IPS-18c (cell line): ENCODE data around the gene TSPAN1.
A peak's percentile ranks its signal among the peaks of the same experiment; 100 is the strongest.

Source experiments
- H3K4me3 ChIP-seq: 2 replicates; pipeline ENCODE4 v1.7.0; 2013; ENCODE audit warnings: low read depth, mild to moderate bottlenecking, low read length, moderate library complexity; ENCODE audit not compliant: insufficient read depth
- H3K9me3 ChIP-seq: one replicate; pipeline ENCODE4 v1.6.1; 2013; ENCODE audit warnings: mild to moderate bottlenecking, low read length, moderate library complexity; ENCODE audit not compliant: control insufficient read depth, insufficient read depth

TSPAN1 gene

DNA sequence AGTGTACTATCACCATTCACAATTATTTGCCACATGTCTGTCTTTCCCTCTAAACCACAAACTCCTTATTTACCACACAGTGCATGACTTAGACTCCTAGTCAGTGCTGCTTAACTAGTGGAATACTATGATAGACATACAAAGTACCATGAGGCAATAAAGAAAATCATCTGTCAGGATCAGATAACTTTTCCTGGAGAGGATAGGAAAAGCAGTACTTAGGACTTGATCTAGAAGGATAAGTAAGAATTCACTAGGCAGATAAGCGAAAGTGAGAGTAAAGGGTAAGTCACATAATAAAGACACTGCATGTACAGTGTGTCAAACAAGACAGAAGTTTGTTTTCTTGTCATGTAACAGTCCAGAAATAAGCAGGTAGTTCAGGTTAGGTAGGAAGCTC lies 21.2 kb upstream of the TSPAN1 start:
- H3K4me3 ChIP-seq: no peak overlapping the region
- no peaks in the 10 kb centered on the region for H3K9me3 ChIP-seq

DNA sequence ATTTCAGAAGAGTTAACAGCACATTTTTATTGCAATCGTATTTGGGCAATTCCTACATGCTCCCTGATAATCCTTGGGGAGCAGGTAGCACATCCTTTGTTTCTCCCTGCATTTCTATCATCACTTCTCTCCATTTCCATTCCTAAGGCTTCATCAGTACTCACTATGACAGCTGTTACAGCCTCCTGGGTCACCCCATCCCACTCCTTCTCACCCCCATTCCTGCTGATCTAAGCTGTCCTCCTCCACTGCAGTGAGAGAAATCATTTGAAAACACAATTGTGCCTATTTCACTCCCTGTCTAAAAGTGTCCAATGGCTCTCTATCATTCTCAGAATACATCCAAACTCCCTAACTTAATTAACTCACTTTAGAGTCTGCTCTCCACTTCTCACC lies 17.0 kb upstream of the TSPAN1 start:
- Histone ChIP-seq H3K9me3 (no peaks in the 10 kb centered on the region), H3K4me3 (no peak overlapping the region)

GRCh38 chr1:46158312-46159281 lies 16.3 kb upstream of the TSPAN1 start:
- no peak overlapping the region for H3K4me3 ChIP-seq
- H3K9me3 ChIP-seq: no peaks in the 10 kb centered on the region

- no peak overlapping the region for H3K4me3 ChIP-seq
Observed at GRCh38 chr1:46159516-46159915, 15.4 kb upstream of the TSPAN1 start.

GRCh38 chr1:46160212-46160611 lies 14.7 kb upstream of the TSPAN1 start:
- no peak overlapping the region for H3K4me3 ChIP-seq
- no peaks in the 10 kb centered on the region for H3K9me3 ChIP-seq

More at GRCh38 chr1:46159516-46159915, 15.4 kb upstream of the TSPAN1 start:
- H3K9me3 ChIP-seq: no peaks in the 10 kb centered on the region

GRCh38 chr1:46166521-46167462 lies 8.1 kb upstream of the TSPAN1 start:
- Histone ChIP-seq H3K9me3 (no peaks in the 10 kb centered on the region), H3K4me3 (peak overlapping the region; percentile 16; the same call in 1 of the 2 replicates)

GRCh38 chr1:46168477-46168876 lies 6.4 kb upstream of the TSPAN1 start:
- no peaks in the 10 kb centered on the region for H3K9me3 ChIP-seq
- H3K4me3 ChIP-seq: no peak overlapping the region

- H3K4me3 ChIP-seq: no peak overlapping the region
Observed at GRCh38 chr1:46169811-46170454, 5.0 kb upstream of the TSPAN1 start.

DNA sequence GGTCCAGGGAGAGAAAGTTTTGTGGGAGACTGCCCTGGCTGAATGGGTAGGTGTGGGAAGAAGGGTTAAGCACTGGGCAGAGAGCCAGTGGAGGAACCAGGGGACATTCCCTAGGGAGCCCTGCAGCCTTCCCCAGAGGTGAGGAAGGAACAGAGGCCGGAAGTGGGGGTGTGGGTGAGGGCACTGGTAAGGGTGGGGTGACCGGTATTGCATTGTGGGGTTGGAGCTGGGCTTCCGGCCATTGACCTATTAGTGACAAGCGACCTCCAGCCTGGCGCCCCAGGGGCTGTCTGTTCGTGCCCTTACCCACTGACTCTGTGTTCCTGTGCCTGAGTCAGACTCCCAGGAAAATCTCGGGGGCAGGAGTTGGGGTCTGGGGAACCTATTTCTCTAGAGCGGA lies 3.5 kb upstream of the TSPAN1 start:
- H3K9me3 ChIP-seq: no peaks in the 10 kb centered on the region
- no peak overlapping the region for H3K4me3 ChIP-seq

More at GRCh38 chr1:46169811-46170454, 5.0 kb upstream of the TSPAN1 start:
- H3K9me3 ChIP-seq: no peaks in the 10 kb centered on the region

GRCh38 chr1:46171871-46172270 lies 3.0 kb upstream of the TSPAN1 start:
- no peak overlapping the region for H3K4me3 ChIP-seq
- H3K9me3 ChIP-seq: no peaks in the 10 kb centered on the region

GRCh38 chr1:46172321-46172720 lies 2.6 kb upstream of the TSPAN1 start:
- H3K4me3 ChIP-seq: no peak overlapping the region
- H3K9me3 ChIP-seq: no peaks in the 10 kb centered on the region

- Histone ChIP-seq H3K9me3 (no peaks in the 10 kb centered on the region), H3K4me3 (no peak overlapping the region)
Observed at GRCh38 chr1:46173361-46173856, 1.5 kb upstream of the TSPAN1 start.

GRCh38 chr1:46175243-46175642 lies 356 bp downstream of the TSPAN1 start:
- H3K4me3 ChIP-seq: no peak overlapping the region

DNA sequence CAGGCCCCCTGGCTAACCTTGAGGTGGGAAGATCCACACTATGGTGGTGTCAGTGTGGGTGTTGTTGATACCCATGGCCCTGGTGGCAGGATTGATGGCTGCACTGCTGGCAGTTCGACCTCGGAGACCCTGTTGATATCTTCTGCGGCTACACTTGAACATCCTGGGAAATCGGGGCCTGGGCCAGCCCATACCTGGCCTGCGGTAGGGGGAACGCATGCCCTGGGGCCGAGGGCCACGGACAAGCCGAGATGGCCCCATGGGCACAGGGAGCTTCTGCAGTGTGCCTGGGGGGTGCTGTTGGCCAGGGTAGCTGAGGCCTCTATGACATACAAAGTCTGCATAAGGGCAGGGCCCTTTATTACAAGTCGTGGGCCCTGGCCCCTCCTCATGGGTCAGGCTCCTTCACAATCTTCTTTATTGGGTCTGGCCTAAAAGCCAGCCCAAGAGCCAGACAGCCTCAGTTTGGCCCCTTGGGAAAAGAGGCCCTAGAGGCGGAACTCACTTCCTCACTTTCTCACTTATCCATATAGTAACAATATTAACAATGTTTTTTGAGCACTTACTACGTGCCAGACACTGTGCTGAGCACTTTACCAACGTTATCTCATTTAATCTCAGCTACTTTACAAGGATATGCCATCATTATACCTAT lies 1.5 kb downstream of the TSPAN1 start, which contains the start of gene P3R3URF:
P3R3URF (minus strand) TSS at position 278 of the 655 bp plus-strand sequence; CDS start at position 261, 17 bp downstream.
- Histone ChIP-seq H3K9me3 (no peaks in the 10 kb centered on the region), H3K4me3 (no peak within 1 kb of the TSS)

More at GRCh38 chr1:46175243-46175642, 356 bp downstream of the TSPAN1 start:
- H3K9me3 ChIP-seq: no peaks in the 10 kb centered on the region

DNA sequence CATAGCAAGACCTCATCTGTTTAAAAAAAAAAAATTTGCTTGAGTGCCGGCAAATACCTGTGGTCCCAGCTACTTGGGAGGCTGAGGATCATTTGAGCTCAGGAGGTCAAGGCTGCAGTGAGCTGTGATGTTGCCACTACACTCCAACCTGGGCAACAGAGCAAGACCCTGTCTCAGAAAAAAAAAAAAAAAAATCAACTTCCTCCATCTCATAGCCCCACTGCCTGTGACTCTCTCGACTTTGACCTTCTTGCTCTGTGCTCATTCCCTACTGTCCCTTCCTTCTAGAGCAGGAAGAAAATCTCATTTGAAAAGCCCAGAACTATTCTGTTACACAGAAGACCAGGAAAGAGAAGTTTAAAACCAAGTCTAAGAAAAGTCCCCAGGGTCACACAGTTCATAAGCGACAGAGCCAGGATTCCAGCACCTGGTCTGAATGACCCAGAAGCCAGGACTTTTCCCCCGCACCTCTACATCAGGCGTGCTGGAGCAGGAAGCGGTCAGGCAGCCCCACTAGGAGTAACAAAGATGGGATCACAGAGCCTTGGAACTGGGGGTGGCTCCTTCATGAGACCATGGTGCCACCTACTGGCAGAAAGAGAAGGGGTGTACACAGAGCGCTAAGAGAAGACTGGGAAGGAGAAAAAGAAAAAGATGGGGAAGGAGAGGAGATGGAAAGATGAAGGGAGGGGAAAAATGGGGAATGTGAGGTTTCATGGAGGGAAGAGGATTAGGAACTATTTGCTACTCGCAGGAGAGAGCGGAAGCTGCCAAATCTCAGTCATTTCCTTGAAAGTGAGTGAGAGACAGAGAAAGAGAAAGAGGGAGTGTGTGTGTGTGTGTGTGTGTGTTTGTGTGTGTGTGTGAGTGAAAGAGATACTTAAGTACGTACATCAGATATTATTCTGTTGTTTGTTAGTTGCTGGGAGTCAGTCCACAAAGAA lies 4.5 kb downstream of the TSPAN1 start:
- no peaks in the 10 kb centered on the region for H3K9me3 ChIP-seq
- H3K4me3 ChIP-seq: no peak overlapping the region
